ENCODE results near the gene MYB. TPM values are rescaled to one million over a fixed set of nuclear protein-coding genes. Genes with fewer than 3 reads are reported as not detected.

MYB gene
- total RNA-seq, 1 experiment from 2014 or later, result 6.1 TPM

DNA sequence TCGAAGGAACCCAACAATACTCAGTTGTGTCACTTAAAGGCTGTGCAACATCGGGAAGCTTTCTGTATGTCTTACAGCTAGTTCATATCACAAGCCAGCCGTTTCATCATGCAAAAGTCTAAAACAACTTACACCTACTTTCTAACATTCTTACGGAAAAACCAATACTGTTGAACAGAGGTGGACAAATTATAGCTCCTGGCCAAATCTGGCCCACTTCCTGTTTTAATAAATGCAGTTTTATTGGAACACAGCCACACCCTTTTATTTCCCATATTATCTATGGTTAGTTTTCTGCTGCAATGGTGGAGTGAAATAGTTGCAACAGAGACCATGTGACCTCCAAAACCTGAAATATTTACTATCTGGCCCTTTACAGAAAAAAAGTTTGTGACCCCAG is 46.6 kb downstream of the MYB start:
- TF ChIP-seq FOXJ3 (CRISPR knock-in tag; IDR thresholded peaks at IDR 0.05; ENCODE audit: borderline replicate concordance) (no peak), PRRX2 (CRISPR knock-in tag; IDR thresholded peaks at IDR 0.05) (no peak), ZNF219 (CRISPR knock-in tag; IDR thresholded peaks at IDR 0.05; ENCODE audit: borderline replicate concordance) (no peak), NR2C2 (CRISPR knock-in tag; IDR thresholded peaks at IDR 0.05) (no peak), NFE2L1 (CRISPR knock-in tag; IDR thresholded peaks at IDR 0.05) (no peak), TEAD1 (CRISPR knock-in tag; IDR thresholded peaks at IDR 0.05) (no peak), ZNF512 (CRISPR knock-in tag; IDR thresholded peaks at IDR 0.05; ENCODE audit: borderline replicate concordance) (no peak), ZNF232 (CRISPR knock-in tag; IDR thresholded peaks at IDR 0.05) (no peak), JUN (CRISPR knock-in tag; IDR thresholded peaks at IDR 0.05) (no peak), ZNF671 (CRISPR knock-in tag; IDR thresholded peaks at IDR 0.05) (no peak)
- TF ChIP-seq, protein P1, sequence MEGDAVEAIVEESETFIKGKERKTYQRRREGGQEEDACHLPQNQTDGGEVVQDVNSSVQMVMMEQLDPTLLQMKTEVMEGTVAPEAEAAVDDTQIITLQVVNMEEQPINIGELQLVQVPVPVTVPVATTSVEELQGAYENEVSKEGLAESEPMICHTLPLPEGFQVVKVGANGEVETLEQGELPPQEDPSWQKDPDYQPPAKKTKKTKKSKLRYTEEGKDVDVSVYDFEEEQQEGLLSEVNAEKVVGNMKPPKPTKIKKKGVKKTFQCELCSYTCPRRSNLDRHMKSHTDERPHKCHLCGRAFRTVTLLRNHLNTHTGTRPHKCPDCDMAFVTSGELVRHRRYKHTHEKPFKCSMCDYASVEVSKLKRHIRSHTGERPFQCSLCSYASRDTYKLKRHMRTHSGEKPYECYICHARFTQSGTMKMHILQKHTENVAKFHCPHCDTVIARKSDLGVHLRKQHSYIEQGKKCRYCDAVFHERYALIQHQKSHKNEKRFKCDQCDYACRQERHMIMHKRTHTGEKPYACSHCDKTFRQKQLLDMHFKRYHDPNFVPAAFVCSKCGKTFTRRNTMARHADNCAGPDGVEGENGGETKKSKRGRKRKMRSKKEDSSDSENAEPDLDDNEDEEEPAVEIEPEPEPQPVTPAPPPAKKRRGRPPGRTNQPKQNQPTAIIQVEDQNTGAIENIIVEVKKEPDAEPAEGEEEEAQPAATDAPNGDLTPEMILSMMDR (IDR thresholded peaks at IDR 0.05), result no peak
- DNase-seq (ENCODE audit: low spot score), result no peak
- ChIA-PET POLR2A (no interaction called here), CTCF (no interaction called here)
- H3K27ac Mint-ChIP-seq, result no peak overlapping the region
- peaks cover 8% of the 10 kb centered on the region for H3K4me1 Mint-ChIP-seq
- no peak overlapping the region for H3K4me3 Mint-ChIP-seq
- no peaks in the 10 kb centered on the region for H3K36me3 Mint-ChIP-seq
- no peaks in the 10 kb centered on the region for H3K27me3 Mint-ChIP-seq (ENCODE audit: low read depth)
- no peaks in the 10 kb centered on the region for H3K9me3 Mint-ChIP-seq
- no peak for ATAC-seq

DNA sequence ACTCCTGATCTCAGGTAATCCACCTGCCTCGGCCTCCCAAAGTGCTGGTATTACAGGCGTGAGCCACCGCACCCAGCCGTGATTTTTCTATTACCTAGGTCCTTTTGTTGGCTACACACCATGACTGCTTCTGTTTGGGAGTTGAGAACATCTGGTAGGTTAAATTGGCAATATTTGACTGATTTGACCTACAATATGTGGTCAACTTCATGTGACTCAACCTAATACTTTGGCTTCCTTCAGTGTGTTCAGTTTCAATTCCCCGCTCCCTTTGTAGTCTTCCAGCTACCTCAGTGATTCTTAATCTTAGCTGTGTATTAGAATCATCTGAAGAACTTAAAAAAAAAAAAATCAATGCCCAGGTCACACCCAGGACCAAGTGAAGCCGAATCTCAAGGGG is 47.4 kb downstream of the MYB start:
- Mint-ChIP-seq H3K27me3 (ENCODE audit: low read depth) (no peaks in the 10 kb centered on the region), H3K4me1 (peaks cover 8% of the 10 kb centered on the region), H3K36me3 (no peaks in the 10 kb centered on the region), H3K4me3 (no peak overlapping the region), H3K27ac (no peak overlapping the region), H3K9me3 (no peaks in the 10 kb centered on the region)
- ATAC-seq, result no peak
- CTCF ChIA-PET, result no interaction called here
- DNase-seq (ENCODE audit: low spot score), result no peak
- POLR2A ChIA-PET, result no interaction called here
- TF ChIP-seq, protein P2, sequence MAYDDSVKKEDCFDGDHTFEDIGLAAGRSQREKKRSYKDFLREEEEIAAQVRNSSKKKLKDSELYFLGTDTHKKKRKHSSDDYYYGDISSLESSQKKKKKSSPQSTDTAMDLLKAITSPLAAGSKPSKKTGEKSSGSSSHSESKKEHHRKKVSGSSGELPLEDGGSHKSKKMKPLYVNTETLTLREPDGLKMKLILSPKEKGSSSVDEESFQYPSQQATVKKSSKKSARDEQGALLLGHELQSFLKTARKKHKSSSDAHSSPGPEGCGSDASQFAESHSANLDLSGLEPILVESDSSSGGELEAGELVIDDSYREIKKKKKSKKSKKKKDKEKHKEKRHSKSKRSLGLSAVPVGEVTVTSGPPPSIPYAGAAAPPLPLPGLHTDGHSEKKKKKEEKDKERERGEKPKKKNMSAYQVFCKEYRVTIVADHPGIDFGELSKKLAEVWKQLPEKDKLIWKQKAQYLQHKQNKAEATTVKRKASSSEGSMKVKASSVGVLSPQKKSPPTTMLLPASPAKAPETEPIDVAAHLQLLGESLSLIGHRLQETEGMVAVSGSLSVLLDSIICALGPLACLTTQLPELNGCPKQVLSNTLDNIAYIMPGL (CRISPR knock-in tag; IDR thresholded peaks at IDR 0.05), result no peak
- TF ChIP-seq, protein P3, sequence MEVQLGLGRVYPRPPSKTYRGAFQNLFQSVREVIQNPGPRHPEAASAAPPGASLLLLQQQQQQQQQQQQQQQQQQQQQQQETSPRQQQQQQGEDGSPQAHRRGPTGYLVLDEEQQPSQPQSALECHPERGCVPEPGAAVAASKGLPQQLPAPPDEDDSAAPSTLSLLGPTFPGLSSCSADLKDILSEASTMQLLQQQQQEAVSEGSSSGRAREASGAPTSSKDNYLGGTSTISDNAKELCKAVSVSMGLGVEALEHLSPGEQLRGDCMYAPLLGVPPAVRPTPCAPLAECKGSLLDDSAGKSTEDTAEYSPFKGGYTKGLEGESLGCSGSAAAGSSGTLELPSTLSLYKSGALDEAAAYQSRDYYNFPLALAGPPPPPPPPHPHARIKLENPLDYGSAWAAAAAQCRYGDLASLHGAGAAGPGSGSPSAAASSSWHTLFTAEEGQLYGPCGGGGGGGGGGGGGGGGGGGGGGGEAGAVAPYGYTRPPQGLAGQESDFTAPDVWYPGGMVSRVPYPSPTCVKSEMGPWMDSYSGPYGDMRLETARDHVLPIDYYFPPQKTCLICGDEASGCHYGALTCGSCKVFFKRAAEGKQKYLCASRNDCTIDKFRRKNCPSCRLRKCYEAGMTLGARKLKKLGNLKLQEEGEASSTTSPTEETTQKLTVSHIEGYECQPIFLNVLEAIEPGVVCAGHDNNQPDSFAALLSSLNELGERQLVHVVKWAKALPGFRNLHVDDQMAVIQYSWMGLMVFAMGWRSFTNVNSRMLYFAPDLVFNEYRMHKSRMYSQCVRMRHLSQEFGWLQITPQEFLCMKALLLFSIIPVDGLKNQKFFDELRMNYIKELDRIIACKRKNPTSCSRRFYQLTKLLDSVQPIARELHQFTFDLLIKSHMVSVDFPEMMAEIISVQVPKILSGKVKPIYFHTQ (CRISPR knock-in tag; IDR thresholded peaks at IDR 0.05), result no peak
- TF ChIP-seq ATF6 (CRISPR knock-in tag; IDR thresholded peaks at IDR 0.05), result no peak
- TF ChIP-seq FOXP4 (CRISPR knock-in tag; IDR thresholded peaks at IDR 0.05), result no peak
- no peak for TF ChIP-seq NFYB (CRISPR knock-in tag; conservative IDR thresholded peaks at IDR 0.05; ENCODE audit: low read depth)
- TF ChIP-seq NR3C1 (CRISPR knock-in tag; conservative IDR thresholded peaks at IDR 0.05; ENCODE audit: low read depth), result no peak
- no peak for TF ChIP-seq GRHL2 (CRISPR knock-in tag; IDR thresholded peaks at IDR 0.05; ENCODE audit: insufficient replicate concordance, severe bottlenecking)
- no peak for TF ChIP-seq ZBTB43 (CRISPR knock-in tag; IDR thresholded peaks at IDR 0.05)
- no peak for TF ChIP-seq ZNF232 (CRISPR knock-in tag; IDR thresholded peaks at IDR 0.05)
- TF ChIP-seq ZNF263 (CRISPR knock-in tag; IDR thresholded peaks at IDR 0.05; ENCODE audit: low read depth), result no peak
- no peak for TF ChIP-seq SMAD4 (CRISPR knock-in tag; IDR thresholded peaks at IDR 0.05)
- TF ChIP-seq, protein P4, sequence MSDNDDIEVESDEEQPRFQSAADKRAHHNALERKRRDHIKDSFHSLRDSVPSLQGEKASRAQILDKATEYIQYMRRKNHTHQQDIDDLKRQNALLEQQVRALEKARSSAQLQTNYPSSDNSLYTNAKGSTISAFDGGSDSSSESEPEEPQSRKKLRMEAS (CRISPR knock-in tag; IDR thresholded peaks at IDR 0.05), result no peak
- no peak for TF ChIP-seq ELF4 (CRISPR knock-in tag; IDR thresholded peaks at IDR 0.05; ENCODE audit: low read depth)
- no peak for TF ChIP-seq GABPB1 (CRISPR knock-in tag; IDR thresholded peaks at IDR 0.05)

All from WTC11 (cell line).